ENCODE measurements around the gene CBX3. TPM values are rescaled to one million over a fixed set of nuclear protein-coding genes. Genes with fewer than 3 reads are reported as not detected.

CBX3 gene
- total and polyA plus RNA-seq, 8 donors: 92.2 to 313 (median 273) TPM

DNA sequence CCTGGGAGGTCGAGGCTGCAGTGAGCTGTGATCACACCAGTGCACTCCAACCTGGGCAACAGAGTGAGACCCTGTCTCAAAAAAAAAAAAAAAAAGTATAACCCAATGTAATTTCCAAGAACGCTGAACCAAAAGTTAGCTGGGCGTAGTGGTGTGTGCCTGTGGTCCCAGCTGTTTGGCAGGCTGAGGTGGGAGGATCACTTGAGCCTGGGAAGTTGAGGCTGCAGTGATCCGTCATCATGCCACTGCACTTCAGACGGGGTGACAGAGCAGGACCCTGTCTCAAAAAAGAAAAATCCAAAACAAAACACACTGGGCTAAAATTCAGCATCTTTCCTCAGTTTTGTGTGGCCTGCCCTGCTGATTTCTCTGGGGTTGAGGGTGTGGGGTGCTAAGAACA is 22.1 kb upstream of the CBX3 start:
- Histone ChIP-seq H3K4me3 (no peak overlapping the region), H3K36me3 (peaks cover 0 to 2% of the 10 kb centered on the region in 2 donors), H3K27me3 (no peaks in the 10 kb centered on the region), H3K27ac (no peak overlapping the region), H3K9me3 (no peaks in the 10 kb centered on the region), H3K4me1 (peaks cover 0 to 6% of the 10 kb centered on the region in 2 donors)
- TF ChIP-seq, protein P1, sequence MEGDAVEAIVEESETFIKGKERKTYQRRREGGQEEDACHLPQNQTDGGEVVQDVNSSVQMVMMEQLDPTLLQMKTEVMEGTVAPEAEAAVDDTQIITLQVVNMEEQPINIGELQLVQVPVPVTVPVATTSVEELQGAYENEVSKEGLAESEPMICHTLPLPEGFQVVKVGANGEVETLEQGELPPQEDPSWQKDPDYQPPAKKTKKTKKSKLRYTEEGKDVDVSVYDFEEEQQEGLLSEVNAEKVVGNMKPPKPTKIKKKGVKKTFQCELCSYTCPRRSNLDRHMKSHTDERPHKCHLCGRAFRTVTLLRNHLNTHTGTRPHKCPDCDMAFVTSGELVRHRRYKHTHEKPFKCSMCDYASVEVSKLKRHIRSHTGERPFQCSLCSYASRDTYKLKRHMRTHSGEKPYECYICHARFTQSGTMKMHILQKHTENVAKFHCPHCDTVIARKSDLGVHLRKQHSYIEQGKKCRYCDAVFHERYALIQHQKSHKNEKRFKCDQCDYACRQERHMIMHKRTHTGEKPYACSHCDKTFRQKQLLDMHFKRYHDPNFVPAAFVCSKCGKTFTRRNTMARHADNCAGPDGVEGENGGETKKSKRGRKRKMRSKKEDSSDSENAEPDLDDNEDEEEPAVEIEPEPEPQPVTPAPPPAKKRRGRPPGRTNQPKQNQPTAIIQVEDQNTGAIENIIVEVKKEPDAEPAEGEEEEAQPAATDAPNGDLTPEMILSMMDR (IDR thresholded peaks at IDR 0.05): no peak
- no peak for DNase-seq
- no peak for ATAC-seq
- intact Hi-C loops (cut with DNase I): no loop called here

DNA sequence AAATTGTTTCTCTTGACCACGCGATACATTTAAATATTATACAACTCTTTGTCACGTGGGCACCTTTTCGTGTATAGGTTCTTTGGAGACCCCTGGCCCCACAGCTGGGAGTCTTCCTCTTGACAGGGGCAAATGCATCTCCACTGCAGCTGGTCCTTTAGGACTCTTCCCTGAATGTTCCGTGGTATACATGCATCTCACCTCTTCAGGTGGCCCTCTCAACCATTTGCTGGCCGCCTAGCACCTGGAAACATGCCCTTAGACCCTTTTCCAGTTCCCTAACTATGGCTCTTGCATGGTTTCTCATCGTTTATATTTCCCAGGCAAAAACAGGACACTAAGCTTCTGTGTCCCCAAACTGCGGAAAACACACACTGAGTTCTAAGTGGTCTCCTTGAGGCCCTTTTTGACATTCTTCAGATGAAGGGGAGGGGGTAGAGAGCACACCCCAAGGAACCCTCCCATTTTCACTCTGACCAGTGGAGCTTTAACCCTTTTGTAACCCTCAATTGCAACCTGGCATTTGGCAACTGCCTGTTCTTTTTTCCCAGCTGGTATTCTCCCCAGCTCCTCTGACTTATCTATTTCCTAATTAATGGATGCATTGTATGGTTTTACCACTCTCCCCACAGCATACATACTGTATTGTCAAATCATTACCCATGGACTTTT is 21.6 kb upstream of the CBX3 start:
- ATAC-seq: peak; percentile 3
- no peaks in the 10 kb centered on the region for H3K27me3 ChIP-seq
- TF ChIP-seq, protein P1 (IDR thresholded peaks at IDR 0.05): no peak
- peaks cover 0 to 6% of the 10 kb centered on the region in 2 donors for H3K4me1 ChIP-seq
- H3K9me3 ChIP-seq: no peaks in the 10 kb centered on the region
- H3K36me3 ChIP-seq: peaks cover 0 to 7% of the 10 kb centered on the region in 2 donors
- H3K4me3 ChIP-seq: no peak overlapping the region
- intact Hi-C loops (cut with DNase I): no loop called here
- no peak overlapping the region for H3K27ac ChIP-seq
- DNase-seq: no peak

DNA sequence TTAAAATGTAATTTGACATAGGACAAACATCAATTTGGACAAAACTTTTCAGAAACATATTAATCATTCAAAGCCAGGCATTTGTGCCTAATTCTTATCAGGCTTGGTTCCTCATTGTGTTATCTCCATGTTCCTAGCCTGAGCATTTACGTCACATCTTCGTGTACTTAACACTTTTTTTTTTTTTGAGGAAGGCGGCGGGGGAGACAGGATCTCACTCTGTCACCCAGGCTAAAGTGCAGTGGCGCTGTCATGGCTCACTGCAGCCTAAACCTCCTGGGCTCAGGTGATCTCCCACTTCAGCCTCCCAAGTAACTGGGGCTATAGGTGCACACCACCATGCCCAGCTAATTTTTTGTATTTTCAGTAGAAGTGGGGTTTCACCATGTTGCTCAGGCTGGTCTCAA is 20.8 kb upstream of the CBX3 start:
- DNase-seq: no peak
- no peak overlapping the region for H3K27ac ChIP-seq
- ATAC-seq: peak; percentile 37

DNA sequence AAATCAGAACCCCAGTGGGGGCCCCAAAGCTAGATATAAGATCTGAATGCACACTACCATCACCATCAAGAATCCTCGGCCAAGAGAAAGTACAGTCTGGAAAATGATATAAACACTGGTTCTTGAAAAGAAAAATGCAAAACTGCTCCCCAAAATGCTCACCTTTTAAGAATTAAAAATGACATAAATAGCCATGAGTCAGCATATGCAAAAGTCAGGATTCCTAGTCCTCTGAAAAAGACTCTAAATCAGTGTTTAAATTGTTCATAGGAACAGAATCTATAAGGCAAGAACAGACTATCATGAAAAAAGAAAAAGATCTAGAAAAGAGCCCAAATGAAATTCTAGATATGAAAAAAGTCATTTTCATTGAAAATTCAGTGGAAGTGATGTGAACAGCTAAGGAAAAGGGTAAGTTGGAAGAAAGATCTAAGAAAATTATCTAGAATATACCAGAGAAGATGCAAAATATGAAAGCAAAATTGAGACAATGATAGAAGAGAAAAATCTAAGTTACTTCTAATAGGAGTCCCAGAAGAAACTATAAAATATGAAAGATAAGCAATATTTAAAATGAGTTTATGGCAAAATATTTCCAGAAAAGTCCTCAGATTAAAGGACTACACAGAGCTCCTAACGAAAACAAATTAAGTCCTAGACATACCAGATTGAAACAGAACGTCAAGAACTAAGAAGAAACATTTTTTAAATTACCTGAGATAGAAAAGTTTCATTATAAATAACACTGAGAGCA is 19.9 kb upstream of the CBX3 start:
- Histone ChIP-seq H3K9me3 (no peaks in the 10 kb centered on the region), H3K36me3 (peaks cover 0 to 22% of the 10 kb centered on the region in 2 donors), H3K4me3 (no peak overlapping the region), H3K4me1 (peaks cover 0 to 10% of the 10 kb centered on the region in 2 donors), H3K27me3 (no peaks in the 10 kb centered on the region), H3K27ac (no peak overlapping the region)
- intact Hi-C loops (cut with DNase I): no loop called here
- DNase-seq (no peak), ATAC-seq (no peak)
- TF ChIP-seq, protein P1 (IDR thresholded peaks at IDR 0.05): no peak

More for the DNA sequence above, 20.8 kb upstream of the CBX3 start:
- intact Hi-C loops (cut with DNase I): no loop called here
- H3K27me3 ChIP-seq: no peaks in the 10 kb centered on the region
- peaks cover 0 to 6% of the 10 kb centered on the region in 2 donors for H3K4me1 ChIP-seq
- H3K4me3 ChIP-seq: no peak overlapping the region
- TF ChIP-seq, protein P1 (IDR thresholded peaks at IDR 0.05): no peak
- peaks cover 0 to 16% of the 10 kb centered on the region in 2 donors for H3K36me3 ChIP-seq
- H3K9me3 ChIP-seq: no peaks in the 10 kb centered on the region

DNA sequence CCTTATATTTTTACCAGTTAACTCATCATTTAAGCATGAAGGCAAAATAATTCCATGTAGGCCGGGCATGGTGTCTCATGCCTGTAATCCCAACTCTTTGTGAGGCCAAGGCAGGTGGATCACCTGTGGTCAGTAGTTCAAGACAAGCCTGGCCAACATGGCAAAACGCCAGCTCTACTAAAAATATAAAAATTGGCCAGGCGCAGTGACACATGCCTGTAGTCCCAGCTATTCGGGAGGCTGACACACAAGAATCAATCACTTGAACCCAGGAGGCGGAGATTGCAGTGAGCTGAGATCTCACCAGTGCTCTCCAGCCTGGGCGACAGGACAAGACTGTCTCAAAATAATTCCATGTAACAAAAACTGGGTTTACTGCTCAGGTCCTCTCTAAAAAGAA is 19.3 kb upstream of the CBX3 start:
- TF ChIP-seq, protein P1 (IDR thresholded peaks at IDR 0.05): no peak
- intact Hi-C loops (cut with DNase I): no loop called here
- Histone ChIP-seq H3K27ac (no peak overlapping the region), H3K27me3 (no peaks in the 10 kb centered on the region), H3K4me1 (peaks cover 0 to 16% of the 10 kb centered on the region in 2 donors), H3K9me3 (no peaks in the 10 kb centered on the region), H3K36me3 (peaks cover 0 to 29% of the 10 kb centered on the region in 2 donors), H3K4me3 (no peak overlapping the region)
- ATAC-seq: no peak
- DNase-seq: no peak

Measured in left lung (tissue), 10 donors.